ENCODE results near the gene CDH4.

DNA sequence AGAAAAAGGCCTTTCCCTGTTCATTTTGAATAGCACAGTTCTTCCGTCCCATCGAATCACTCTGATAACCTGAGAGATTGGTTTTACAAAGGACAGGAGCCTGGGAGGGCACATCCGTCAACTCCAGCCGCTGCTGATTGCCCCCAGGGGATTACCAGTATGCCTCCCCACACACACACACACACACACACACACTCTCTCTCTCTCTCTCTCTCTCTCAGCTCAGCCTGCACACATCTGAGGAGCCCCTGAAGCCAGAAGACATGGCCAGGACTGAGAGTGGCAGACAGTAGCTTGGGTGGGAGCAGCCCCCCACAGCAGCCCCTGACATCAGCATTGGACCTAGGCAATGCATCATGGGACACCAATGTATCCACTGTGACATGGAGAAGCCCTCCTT, 13.2 kb upstream of the CDH4 start:
- TF ChIP-seq, protein P1, sequence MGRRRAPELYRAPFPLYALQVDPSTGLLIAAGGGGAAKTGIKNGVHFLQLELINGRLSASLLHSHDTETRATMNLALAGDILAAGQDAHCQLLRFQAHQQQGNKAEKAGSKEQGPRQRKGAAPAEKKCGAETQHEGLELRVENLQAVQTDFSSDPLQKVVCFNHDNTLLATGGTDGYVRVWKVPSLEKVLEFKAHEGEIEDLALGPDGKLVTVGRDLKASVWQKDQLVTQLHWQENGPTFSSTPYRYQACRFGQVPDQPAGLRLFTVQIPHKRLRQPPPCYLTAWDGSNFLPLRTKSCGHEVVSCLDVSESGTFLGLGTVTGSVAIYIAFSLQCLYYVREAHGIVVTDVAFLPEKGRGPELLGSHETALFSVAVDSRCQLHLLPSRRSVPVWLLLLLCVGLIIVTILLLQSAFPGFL (CRISPR knock-in tag; IDR thresholded peaks at IDR 0.05): no peak
- no peak for TF ChIP-seq ZNF296 (CRISPR knock-in tag; conservative IDR thresholded peaks at IDR 0.05)
- TF ChIP-seq KDM1A (CRISPR knock-in tag; IDR thresholded peaks at IDR 0.05): no peak

Measured in HepG2 (cell line).